Kidney (tissue), 14 donors: ENCODE measurements around the gene BACE1. TPM values are rescaled to one million over a fixed set of nuclear protein-coding genes. Genes with fewer than 3 reads are reported as not detected.

Source experiments
- DNase-seq, 5 donors: peaks; one replicate each; pipeline ENCODE4 v3.0.0-alpha.2; 2013 to 2020
- FAIRE-seq: peaks from 2 replicates; lab custom pipeline; 2012; peaks lifted over from hg19 to GRCh38; lab: Jason Lieb, UNC
- H3K27ac ChIP-seq, 2 donors: one replicate each; pipeline ENCODE4 v1.7.0; 2013; ENCODE audit warnings: low read depth in 2 of 2, low read length in 2 of 2, inconsistent platforms in 1 of 2
- H3K27me3 ChIP-seq: one replicate; pipeline ENCODE4 v1.7.1; 2013; ENCODE audit warnings: low read length, inconsistent platforms; ENCODE audit not compliant: control insufficient read depth, insufficient read depth
- H3K36me3 ChIP-seq, 3 donors: one replicate each; pipeline versions ENCODE4 v1.7.0 to v1.7.1; 2013; ENCODE audit warnings: low read length in 3 of 3, control low read depth in 1 of 3, inconsistent platforms in 1 of 3; ENCODE audit not compliant: insufficient read depth in 3 of 3, control insufficient read depth in 2 of 3
- H3K4me1 ChIP-seq, 3 donors: one replicate each; pipeline versions ENCODE4 v1.7.0 to v1.7.1; 2013; ENCODE audit warnings: low read length in 3 of 3, inconsistent platforms in 1 of 3, low read depth in 1 of 3; ENCODE audit not compliant: control insufficient read depth in 2 of 3, insufficient read depth in 2 of 3
- H3K4me3 ChIP-seq, 3 donors: one replicate each; pipeline versions ENCODE4 v1.7.0 to v1.8.1; 2013; ENCODE audit warnings: low read length in 3 of 3, control low read depth in 1 of 3, inconsistent platforms in 1 of 3
- H3K9ac ChIP-seq, 3 donors: one replicate each; pipeline versions ENCODE4 v1.7.0 to v1.7.1; 2013; ENCODE audit warnings: low read length in 3 of 3, control low read depth in 1 of 3, inconsistent platforms in 1 of 3
- H3K9me3 ChIP-seq, 3 donors: one replicate each; pipeline versions ENCODE4 v1.7.0 to v1.7.1; 2013; ENCODE audit warnings: low read length in 3 of 3, control low read depth in 1 of 3, inconsistent platforms in 1 of 3; ENCODE audit not compliant: control insufficient read depth in 2 of 3, insufficient read depth in 1 of 3
- CTCF ChIP-seq: IDR thresholded peaks from 3 replicates; pipeline ENCODE4 v1.5.1; 2012; ENCODE audit warnings: mild to moderate bottlenecking, moderate library complexity, borderline replicate concordance; ENCODE audit not compliant: insufficient read depth; ENCODE audit errors: extremely low read depth
- intact Hi-C: fragments of 100-400 bp; cut with DNase I; formaldehyde crosslinking; loops from one replicate; pipeline ENCODE4 v1.11.1; 2022
- polyA plus RNA-seq: library from polyadenylated mRNA; stranded (reverse); fragments of 350-450 nt; fragmentation: Illumina TruSeq; extraction: RNeasy Lipid Tissue Mini Kit (QIAGEN cat#74804); gene quantifications from one replicate; pipeline ENCODE4 v1.2.3, GENCODE V29; 2014; ENCODE audit warnings: low read depth, low replicate concordance; ENCODE audit not compliant: insufficient read depth
- total RNA-seq: library from RNA; stranded (reverse); fragmentation: NEBNext Ultra II Directional; extraction: Animal tissue kit (Norgen Biotek cat#: 25700); gene quantifications from one replicate; pipeline ENCODE4 v1.2.1, GENCODE V29; 2021
- donor health status: control.
- donor health status: control.
- donor health status: control.
- donor health status: control.
- donor health status: control.
- donor health status: DM: yes; HTN: yes; CAD: no.
- donor health status: Normal renal cell carcinoma (clear cell type).

BACE1 gene
- total and polyA plus RNA-seq, 2 donors from 2014 or later = 11.7 to 24.5 TPM

- no peaks in the 10 kb centered on the region for H3K27me3 ChIP-seq
- no peak overlapping the region for H3K4me3 ChIP-seq
- no peak overlapping the region for H3K27ac ChIP-seq
- H3K4me1 ChIP-seq = peaks cover 0 to 3% (median 0%) of the 10 kb centered on the region in 3 donors
- H3K9ac ChIP-seq = no peak overlapping the region
- TF ChIP-seq CTCF = no peak
- no peaks in the 10 kb centered on the region for H3K9me3 ChIP-seq
- no peak for DNase-seq
- no peaks in the 10 kb centered on the region for H3K36me3 ChIP-seq
- intact Hi-C loops = no loop called here
- no peak for FAIRE-seq
These were observed 6.7 kb downstream of the BACE1 start for GRCh38 chr11:117309310-117309709.

- Histone ChIP-seq H3K9me3 (no peaks in the 10 kb centered on the region), H3K27me3 (no peaks in the 10 kb centered on the region), H3K9ac (no peak overlapping the region), H3K36me3 (no peaks in the 10 kb centered on the region), H3K4me1 (peaks cover 0 to 8% (median under 1%) of the 10 kb centered on the region in 3 donors), H3K4me3 (no peak overlapping the region), H3K27ac (no peak overlapping the region)
- intact Hi-C loops = no loop called here
- FAIRE-seq (no peak), DNase-seq (no peak)
- TF ChIP-seq CTCF = no peak
These were observed 10.9 kb downstream of the BACE1 start for GRCh38 chr11:117305145-117305544.

- Histone ChIP-seq H3K36me3 (no peaks in the 10 kb centered on the region), H3K9ac (no peak overlapping the region), H3K9me3 (no peaks in the 10 kb centered on the region), H3K27ac (no peak overlapping the region), H3K27me3 (no peaks in the 10 kb centered on the region), H3K4me3 (no peak overlapping the region), H3K4me1 (peaks cover 0 to 19% (median 12%) of the 10 kb centered on the region in 3 donors)
- DNase-seq = no peak
- intact Hi-C loops = no loop called here
- no peak for FAIRE-seq
- no peak for TF ChIP-seq CTCF
These were observed 12.3 kb downstream of the BACE1 start for GRCh38 chr11:117303646-117304315.
